Subcutaneous abdominal adipose tissue (tissue), 5 donors: Measurements from ENCODE around the gene WBP4.

Source experiments
- H3K27ac ChIP-seq: one replicate; pipeline ENCODE4 v1.7.0; 2013; ENCODE audit warnings: low read depth, mild to moderate bottlenecking, inconsistent platforms, low read length, moderate library complexity
- H3K27me3 ChIP-seq, 5 donors: one replicate each; pipeline ENCODE4 v1.7.0; 2013; ENCODE audit warnings: low read length in 5 of 5, inconsistent platforms in 1 of 5; ENCODE audit not compliant: control insufficient read depth in 5 of 5, insufficient read depth in 4 of 5
- H3K36me3 ChIP-seq, 5 donors: one replicate each; pipeline ENCODE4 v1.7.0; 2013; ENCODE audit warnings: low read length in 5 of 5; ENCODE audit not compliant: control insufficient read depth in 5 of 5, insufficient read depth in 5 of 5
- H3K4me1 ChIP-seq, 5 donors: one replicate each; pipeline ENCODE4 v1.7.0; 2013; ENCODE audit warnings: low read length in 5 of 5, mild to moderate bottlenecking in 3 of 5, moderate library complexity in 1 of 5; ENCODE audit not compliant: control insufficient read depth in 5 of 5, insufficient read depth in 5 of 5
- H3K4me3 ChIP-seq, 5 donors: one replicate each; pipeline ENCODE4 v1.7.0; 2013; ENCODE audit warnings: low read length in 5 of 5, low read depth in 1 of 5
- H3K9ac ChIP-seq, 5 donors: one replicate each; pipeline ENCODE4 v1.7.0; 2013; ENCODE audit warnings: low read length in 5 of 5, mild to moderate bottlenecking in 4 of 5, moderate library complexity in 3 of 5
- H3K9me3 ChIP-seq, 5 donors: one replicate each; pipeline ENCODE4 v1.7.0; 2013; ENCODE audit warnings: low read length in 5 of 5; ENCODE audit not compliant: control insufficient read depth in 5 of 5
- donor health status: healthy.
- donor health status: healthy.
- donor health status: healthy.
- donor health status: healthy.
- donor health status: healthy.

WBP4 gene

GRCh38 chr13:41058295-41059070, 2.8 kb upstream of the WBP4 start:
- no peaks in the 10 kb centered on the region for H3K36me3 ChIP-seq
- peaks cover 6 to 70% (median 55%) of the 10 kb centered on the region in 5 donors for H3K4me1 ChIP-seq
- H3K4me3 ChIP-seq = peak overlapping the region; percentile 72 to 96 (median 91)
- H3K27me3 ChIP-seq = no peaks in the 10 kb centered on the region
- H3K9ac ChIP-seq = peak overlapping the region; percentile 78 to 99 (median 96)
- no peaks in the 10 kb centered on the region for H3K9me3 ChIP-seq
- peak overlapping the region; percentile 99 for H3K27ac ChIP-seq

DNA sequence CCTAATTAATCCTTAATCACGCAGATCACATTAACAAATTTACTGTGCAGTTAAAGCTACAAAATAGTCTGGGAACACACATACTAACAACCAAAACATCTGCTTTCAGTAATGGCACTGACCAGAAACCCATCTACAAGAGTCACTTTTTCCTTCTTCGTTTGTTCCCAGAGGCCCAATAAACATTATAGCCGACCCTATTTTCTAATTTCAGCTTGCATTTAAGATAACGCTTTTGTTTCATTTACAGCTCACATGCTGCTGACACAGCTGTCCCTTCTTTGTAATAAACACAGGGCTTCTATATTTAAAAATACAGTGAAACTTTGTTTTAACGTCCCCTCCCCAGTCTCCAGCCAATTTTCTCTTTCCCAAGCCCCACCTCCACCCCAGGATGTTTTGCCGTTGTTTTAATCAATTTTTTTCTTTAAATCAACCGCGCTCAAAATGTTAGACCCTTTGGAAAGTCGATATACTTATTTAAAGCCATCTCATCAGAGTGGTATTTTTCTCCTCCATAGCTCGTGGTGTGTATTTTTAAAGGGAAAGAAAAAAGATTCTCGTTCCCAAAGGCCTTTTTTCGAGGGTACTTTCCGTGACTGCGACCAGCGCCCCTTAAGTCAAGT, 1.7 kb upstream of the WBP4 start:
- no peaks in the 10 kb centered on the region for H3K9me3 ChIP-seq
- peak overlapping the region; percentile 99 for H3K27ac ChIP-seq
- H3K36me3 ChIP-seq = no peaks in the 10 kb centered on the region
- peaks cover 3 to 72% (median 56%) of the 10 kb centered on the region in 5 donors for H3K4me1 ChIP-seq
- peak overlapping the region; percentile 78 to 99 (median 96) for H3K9ac ChIP-seq
- no peaks in the 10 kb centered on the region for H3K27me3 ChIP-seq
- peak overlapping the region; percentile 72 to 96 (median 91) for H3K4me3 ChIP-seq

DNA sequence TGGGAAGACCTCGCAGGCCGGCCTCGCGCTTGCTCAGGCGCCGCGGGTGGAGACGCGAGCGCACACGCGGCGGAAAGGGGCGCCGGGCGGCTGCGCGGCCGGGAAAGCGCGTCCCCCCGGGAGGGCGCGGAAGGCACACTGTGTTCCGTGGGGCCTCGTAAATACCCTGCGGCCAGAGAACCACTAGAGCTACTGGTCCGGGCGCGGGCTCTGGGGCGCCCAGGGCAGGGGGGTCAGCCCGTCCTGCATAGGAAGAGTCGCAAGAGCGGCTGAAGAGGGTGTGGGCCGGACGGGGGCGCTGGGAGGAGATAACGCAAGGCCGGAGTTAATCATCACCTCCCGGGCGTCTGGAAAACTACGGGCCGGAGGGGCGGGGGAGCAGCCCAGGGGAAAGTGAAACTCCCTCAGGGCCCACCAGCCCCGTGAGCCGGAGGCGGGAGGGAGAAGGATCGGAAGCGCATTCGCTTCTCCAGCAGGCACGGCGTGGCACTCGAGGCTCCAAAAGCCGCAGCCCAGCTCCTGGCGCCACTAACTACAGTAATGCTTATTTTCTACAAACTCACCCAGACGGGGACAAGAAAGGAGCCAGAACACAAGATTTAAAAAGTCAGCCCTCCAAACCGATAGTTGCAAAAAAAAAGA, 1.1 kb upstream of the WBP4 start:
- Histone ChIP-seq H3K27ac (peak overlapping the region; percentile 99), H3K27me3 (no peaks in the 10 kb centered on the region), H3K9me3 (no peaks in the 10 kb centered on the region), H3K36me3 (peaks cover 0 to under 1% (median 0%) of the 10 kb centered on the region in 5 donors), H3K9ac (peak overlapping the region; percentile 78 to 99 (median 96)), H3K4me1 (peaks cover 2 to 76% (median 56%) of the 10 kb centered on the region in 5 donors), H3K4me3 (peak overlapping the region; percentile 90 to 96 (median 93))

GRCh38 chr13:41060724-41061074, 610 bp upstream of the WBP4 start:
- peaks cover 0 to 6% (median 3%) of the 10 kb centered on the region in 5 donors for H3K36me3 ChIP-seq
- H3K4me3 ChIP-seq = peak overlapping the region; percentile 90 to 96 (median 93)
- H3K9me3 ChIP-seq = no peaks in the 10 kb centered on the region
- H3K27me3 ChIP-seq = no peaks in the 10 kb centered on the region
- peak overlapping the region; percentile 78 to 99 (median 96) for H3K9ac ChIP-seq
- H3K27ac ChIP-seq = peak overlapping the region; percentile 99
- H3K4me1 ChIP-seq = peaks cover 2 to 77% (median 57%) of the 10 kb centered on the region in 5 donors

DNA sequence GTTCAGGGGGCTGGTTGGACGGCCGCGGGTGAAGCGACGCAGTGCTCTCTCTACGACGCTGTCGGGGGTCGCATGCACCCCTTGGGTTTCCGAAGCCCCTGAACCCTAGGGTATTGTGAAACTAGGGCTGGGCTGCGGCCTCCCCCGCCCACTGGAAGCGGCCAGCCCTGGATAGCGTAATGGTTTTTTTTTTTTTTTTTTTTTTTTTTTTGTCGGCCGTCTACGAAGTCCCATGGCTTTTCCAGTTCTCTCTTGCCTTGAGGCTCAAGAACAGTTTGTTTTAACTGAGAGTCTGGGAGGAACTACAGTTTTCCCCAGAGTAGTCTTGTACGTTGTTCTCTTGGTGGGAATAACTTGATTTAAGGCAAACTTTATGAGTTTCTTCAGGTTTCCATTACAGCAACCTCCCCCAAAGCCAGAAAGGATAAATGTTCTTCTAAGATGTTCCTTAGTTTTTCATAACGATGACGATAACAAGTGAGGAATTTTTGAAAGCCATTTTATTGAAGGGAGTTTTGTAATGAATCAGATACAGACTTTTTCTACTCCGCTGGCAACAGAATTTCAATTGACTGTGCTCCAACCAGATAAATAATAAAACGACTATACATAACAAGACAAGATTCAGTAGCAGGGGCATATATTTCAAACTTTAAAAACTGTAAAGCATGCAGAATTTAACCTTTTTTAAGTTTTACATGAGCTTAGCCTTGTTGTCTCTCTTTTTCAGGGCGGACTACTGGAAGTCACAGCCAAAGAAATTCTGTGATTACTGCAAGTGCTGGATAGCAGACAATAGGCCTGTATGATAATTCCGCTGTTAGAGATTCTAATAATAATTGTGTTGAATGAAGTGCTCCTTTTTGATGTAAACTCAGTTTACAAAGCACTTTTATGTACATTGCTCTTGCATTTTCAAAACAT, 867 bp downstream of the WBP4 start:
- Histone ChIP-seq H3K27ac (peak overlapping the region; percentile 99), H3K9me3 (no peaks in the 10 kb centered on the region), H3K4me1 (peaks cover 0 to 65% (median 56%) of the 10 kb centered on the region in 5 donors), H3K9ac (peak overlapping the region; percentile 78 to 99 (median 96)), H3K36me3 (peaks cover 6 to 18% (median 16%) of the 10 kb centered on the region in 5 donors), H3K4me3 (peak overlapping the region; percentile 79 to 96 (median 91)), H3K27me3 (no peaks in the 10 kb centered on the region)

DNA sequence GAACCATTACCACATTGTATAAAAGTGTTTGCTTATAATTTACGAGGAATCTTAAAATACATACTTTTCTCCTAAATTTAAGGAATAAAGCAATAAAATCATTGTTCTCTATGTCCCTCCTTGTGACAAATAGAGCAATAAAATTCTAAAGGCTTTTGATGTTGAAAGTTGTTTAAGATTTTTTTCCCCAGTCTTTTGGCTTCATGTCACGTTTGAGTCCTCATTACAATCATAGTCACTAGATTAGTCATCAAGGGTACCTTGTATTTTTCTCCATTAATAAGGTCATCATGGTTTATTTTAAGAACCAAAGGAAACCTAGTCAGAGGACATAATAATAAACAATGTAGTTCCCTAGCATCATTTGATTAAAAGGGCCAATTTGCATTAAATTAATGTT, 3.2 kb downstream of the WBP4 start:
- no peaks in the 10 kb centered on the region for H3K9me3 ChIP-seq
- no peak overlapping the region for H3K4me3 ChIP-seq
- H3K36me3 ChIP-seq = peaks cover 22 to 33% (median 27%) of the 10 kb centered on the region in 5 donors
- H3K4me1 ChIP-seq = peaks cover 0 to 42% (median 37%) of the 10 kb centered on the region in 5 donors
- H3K9ac ChIP-seq = peak overlapping the region in 1 of 5 donors; percentile 43
- H3K27me3 ChIP-seq = no peaks in the 10 kb centered on the region
- H3K27ac ChIP-seq = peak overlapping the region; percentile 99

DNA sequence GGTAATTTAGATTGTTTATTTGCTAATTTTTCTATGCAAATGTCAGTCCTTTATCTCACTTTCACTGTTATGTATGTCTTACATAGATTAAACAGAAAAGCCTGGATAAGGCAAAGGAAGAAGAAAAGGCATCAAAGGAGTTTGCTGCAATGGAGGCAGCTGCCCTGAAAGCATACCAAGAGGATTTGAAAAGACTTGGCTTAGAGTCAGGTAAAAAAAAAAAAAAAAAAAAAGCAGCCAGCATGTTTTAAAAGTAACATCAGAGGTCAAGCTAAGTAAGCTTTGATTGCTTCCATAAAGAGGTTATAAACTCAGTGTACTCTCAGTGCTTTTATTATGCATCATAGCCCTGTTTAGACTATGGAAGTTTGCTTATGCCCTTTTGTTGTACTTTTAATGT, 3.8 kb downstream of the WBP4 start:
- H3K4me3 ChIP-seq = no peak overlapping the region
- no peaks in the 10 kb centered on the region for H3K9me3 ChIP-seq
- peaks cover 27 to 39% (median 29%) of the 10 kb centered on the region in 5 donors for H3K36me3 ChIP-seq
- peaks cover 0 to 38% (median 35%) of the 10 kb centered on the region in 5 donors for H3K4me1 ChIP-seq
- H3K27ac ChIP-seq = peak overlapping the region; percentile 99
- H3K9ac ChIP-seq = peak overlapping the region in 1 of 5 donors; percentile 47
- no peaks in the 10 kb centered on the region for H3K27me3 ChIP-seq

DNA sequence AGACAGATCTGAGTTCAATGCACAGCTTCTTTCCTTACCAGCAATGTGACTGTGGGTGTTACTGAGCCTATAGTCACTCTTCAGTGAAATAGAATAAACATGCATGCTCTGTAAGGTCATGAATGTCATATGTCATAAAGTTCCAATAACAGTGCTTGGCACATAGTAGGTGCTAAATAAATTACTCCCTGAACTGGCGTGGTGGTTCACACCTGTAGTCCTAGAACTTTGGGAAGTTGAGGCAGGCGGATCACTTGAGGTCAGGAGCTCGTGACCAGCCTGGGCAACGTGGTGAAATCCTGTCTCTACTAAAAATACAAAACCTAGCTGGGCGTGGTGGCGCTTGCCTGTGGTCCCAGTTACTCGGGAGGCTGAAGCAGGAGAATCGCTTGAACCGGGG, 13.2 kb downstream of the WBP4 start:
- Histone ChIP-seq H3K36me3 (peaks cover 48 to 66% (median 61%) of the 10 kb centered on the region in 5 donors), H3K27me3 (no peaks in the 10 kb centered on the region), H3K9ac (no peak overlapping the region)

DNA sequence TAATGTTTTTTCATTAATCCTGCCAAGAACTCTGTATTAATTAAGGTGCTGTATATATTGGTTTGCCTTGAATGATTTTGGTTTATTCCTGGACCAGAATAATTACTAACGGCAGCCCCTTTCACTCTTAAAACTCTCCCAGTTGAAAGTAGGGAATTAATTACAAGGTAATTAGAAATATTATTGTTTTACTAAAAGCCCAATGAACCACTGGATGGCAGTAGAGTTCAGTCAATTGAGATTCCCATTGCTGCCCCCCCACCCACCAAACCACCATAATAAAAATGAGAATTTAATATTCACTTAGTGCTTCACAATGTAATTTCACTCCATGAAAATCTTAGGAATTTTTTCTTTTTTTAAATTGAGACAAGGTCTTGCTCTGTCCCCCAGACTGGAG, 13.7 kb downstream of the WBP4 start:
- no peak overlapping the region for H3K27ac ChIP-seq
- no peaks in the 10 kb centered on the region for H3K9me3 ChIP-seq
- no peak overlapping the region for H3K9ac ChIP-seq
- H3K4me3 ChIP-seq = no peak overlapping the region
- no peaks in the 10 kb centered on the region for H3K27me3 ChIP-seq
- H3K36me3 ChIP-seq = peaks cover 44 to 64% (median 58%) of the 10 kb centered on the region in 5 donors
- H3K4me1 ChIP-seq = peaks cover 0 to 6% (median 0%) of the 10 kb centered on the region in 5 donors

More for the DNA sequence above, 13.2 kb downstream of the WBP4 start:
- peaks cover 0 to 6% (median 0%) of the 10 kb centered on the region in 5 donors for H3K4me1 ChIP-seq
- no peaks in the 10 kb centered on the region for H3K9me3 ChIP-seq
- no peak overlapping the region for H3K4me3 ChIP-seq
- no peak overlapping the region for H3K27ac ChIP-seq
